Activated naive CD4-positive, alpha-beta T cell (primary cell): ENCODE data around the gene CYB5RL.
"Not testable (repeated sequence)": the region's sequence is repeated elsewhere in the genome, so short reads cannot be mapped to it uniquely, and the experiment has no call there.

Experiments used
- DNase-seq, 4 experiments: peaks; one replicate each; lab custom pipeline; 2025; lab: John Stamatoyannopoulos, UW

CYB5RL gene

DNA sequence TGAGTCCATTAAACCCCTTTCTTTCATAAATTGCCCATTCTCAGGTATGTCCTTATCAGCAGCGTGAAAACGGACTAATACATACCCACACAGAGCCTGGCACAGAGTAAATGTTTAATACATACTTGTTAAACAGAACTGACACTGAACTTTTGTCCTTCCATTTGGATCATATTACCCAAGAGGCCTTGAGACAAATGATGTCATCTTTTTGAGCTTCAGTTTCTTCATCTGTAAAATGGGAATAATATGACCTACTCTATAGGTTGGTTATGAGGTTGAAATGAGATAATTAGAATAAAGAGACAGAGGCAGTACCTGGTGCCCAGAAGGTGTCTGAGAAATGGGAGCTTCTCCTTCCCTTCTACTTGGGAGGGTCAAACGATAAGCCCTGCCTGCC is 13.8 kb downstream of the CYB5RL start:
- no peak for DNase-seq

DNA sequence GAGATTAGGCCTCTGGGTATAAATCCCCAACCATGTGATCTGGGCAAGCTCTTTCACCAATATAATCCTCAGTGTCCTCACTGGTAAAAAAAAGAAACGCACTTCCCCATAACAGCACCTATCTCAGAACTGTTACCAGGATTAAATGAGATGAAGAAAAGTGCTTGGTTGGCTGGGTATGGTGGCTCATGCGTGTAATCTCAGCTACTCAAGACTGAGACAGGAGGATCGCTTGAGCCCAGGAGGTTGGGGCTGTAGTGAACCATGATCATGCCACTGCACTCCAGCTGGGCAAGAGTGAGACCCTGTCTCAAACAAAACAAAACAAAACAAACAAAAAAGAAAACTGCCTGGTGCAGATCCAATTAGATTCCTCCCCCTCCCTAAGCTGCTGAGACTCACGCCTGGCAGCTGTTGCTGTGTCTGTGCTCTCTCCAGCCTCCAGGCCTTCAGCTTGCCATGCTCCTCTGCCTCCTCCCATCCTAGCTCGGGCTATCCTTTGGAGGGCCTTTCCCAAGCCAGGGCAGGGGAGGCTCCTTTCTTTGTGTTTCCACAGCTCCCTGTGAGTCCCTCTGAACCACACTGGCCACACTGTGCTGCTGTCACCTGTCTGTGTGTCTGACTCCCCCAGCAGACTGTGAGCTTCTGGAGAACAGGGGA is 19.0 kb downstream of the CYB5RL start:
- no peak for DNase-seq

DNA sequence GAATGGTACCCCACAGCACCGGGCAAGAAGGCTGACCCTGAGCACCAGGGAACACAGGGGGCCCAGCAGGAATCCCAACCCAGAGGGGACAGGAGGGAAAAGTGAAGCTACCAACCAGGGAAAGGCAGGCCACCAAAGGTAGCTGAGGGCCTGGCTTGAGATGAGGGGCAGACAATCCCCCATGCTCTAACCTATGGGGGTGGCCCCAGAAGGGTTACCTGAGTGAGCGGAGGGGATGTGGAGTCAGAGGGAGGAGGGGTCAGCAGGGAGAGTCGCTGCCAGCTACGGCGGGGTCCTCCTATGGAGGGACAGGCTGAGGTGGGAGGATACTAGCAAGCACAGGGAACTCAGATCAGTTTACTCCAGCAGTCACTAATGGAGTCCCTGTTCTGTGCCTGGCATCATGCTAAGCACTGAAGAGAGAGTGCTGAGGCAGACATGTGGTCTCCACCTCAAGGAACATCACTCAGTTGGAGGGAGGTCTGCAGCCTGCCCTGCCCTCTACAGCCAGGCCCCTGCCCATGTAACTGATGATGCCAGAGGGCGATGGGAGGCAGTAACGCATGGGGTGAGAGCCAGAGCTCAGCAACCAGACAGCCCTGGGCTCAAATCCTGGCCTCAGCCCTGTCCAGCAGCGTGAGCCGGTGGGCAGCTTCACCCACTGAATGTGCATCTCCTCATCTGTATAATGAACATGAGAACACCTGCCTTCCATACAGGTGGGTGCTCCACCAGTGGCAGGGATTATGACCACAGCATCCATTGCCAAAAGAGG is 21.3 kb downstream of the CYB5RL start:
- no peak for DNase-seq

DNA sequence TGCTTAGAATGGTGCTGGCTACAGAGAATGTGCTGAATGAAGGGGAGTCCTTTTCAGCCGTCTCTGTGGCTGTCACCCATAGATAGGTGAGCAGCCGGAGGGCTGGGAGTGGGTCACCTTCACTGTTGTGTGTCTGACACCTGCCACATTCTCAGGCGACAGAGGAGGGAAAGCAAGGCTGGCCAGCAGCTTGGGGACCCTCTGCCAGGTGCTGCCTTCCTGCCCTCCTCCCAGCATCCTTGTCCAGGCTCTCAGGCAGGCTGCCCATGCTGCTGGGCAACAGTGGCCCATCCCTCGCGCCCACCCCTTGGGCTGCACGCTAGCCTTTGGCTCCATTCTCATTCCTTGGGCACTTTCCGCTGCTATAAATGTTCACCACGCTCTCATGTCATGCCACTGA is 22.1 kb downstream of the CYB5RL start:
- no peak for DNase-seq

DNA sequence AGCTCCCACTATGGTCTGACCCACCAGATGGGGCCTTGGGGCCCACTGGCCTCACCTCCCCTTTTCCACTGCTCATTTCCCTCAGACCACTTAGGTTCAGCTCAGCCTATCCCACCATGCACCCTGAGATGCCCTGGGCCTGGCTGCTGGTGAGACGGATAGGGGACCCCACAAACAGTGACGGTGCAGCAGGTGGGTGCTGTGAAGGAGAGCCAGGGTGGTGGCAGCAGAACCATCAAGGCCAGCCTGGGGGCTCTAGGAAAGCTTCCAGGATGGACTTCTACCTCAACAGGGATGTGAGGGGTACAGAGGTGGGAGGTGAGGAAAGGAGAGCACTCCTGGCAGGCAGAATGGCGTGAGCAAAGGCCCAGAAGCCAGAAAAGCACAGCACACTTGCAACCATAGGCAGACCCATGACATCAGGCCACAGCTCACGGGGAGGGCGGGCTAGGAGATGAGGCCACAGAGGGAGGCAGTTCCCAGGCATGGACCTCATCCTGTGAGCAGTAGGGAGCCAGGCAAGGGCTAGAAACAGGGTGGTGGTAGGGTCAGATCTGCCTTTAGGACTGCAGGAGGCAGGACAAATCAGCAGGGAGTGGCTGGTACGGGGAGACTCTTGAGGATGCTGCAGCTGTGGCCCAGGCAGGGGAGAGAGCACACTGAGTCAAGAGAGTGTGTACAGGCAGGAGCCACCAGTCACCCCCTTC is 23.1 kb downstream of the CYB5RL start:
- DNase-seq, result no peak

DNA sequence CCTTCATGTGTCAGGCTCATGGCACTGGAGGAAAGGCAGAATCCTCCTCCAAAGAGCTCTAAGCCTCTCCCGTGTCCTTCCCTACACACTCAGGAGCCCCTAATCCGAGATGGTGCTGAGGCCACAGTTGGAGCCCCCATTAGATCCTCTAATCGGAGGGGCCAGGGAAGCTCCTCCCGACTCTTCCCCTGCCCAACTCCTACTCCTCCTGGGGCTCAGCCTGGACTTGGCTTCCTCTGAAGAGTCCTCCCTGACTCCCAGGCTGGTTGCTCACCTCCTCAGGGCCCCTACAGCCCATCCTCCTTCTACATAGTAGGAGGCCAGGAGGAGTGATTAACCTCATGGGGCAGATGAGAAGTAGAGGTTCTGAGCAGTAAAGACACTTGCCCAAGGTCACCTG is 25.7 kb downstream of the CYB5RL start:
- DNase-seq, result no peak

DNA sequence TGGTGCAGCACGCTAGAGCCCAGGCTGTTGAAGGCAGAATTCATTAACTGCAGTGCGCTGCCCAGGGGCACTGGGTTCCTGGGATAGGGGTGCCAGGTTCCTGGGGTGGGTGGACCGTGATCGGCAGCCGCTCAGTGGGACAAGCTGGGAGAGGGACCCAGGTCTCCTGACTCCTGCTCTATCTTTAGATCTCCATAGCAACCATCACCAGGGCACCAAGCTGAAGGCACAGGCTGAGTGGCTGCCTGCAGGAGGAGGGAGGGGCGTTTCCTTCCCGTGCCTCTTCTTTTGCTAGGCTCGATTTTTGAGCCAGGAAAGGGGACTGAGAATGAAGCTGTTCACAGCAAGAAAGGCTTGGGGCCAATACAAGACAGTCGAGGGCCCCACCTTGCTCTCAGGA is 26.1 kb downstream of the CYB5RL start:
- DNase-seq, result no peak

DNA sequence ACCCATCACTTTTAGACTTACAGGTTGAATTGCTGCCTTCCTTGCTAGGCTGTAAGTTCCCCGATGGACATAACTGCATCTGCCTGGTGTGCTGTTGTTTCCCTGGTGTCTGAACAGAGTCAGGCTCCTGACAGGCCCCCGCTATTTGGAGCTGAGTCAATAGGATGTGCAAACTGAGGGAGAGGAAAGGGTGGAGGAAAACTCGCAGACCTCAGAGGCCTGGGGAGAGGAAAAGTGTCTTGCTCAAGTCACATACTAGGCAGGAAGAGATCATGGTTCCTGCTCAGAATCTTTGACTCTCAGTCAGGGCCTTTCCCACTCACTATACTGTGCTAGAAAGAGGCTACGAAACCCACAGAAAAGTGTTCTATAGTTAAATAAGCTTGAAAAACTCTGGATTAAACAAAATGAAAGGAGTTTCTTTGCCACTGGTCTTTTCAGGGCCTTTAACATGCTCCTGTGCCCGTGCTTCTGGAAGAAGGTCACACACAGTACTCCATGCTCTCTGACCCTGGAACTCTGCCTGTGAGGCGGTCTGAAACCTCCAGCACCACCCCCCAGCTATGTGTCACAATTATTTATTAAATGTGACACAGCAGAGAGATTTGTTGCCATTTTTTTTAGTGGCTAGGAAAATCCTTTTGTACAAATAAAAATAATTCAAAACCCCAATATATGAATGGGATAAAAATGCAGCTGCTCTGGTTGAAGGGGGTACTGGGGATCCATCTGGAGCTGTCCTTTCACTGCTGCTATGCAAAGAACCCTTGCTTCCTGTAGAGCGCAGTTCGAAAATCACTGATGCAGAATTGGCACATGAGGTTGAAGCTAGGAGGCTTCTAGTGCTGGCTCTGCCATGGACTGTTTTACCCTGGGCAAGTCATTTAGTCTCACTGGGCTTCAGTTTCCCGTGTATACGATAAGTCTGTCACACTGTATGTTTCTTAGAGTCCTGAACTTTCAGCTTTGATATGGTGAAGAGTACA is 26.9 kb downstream of the CYB5RL start:
- DNase-seq, result no peak

DNA sequence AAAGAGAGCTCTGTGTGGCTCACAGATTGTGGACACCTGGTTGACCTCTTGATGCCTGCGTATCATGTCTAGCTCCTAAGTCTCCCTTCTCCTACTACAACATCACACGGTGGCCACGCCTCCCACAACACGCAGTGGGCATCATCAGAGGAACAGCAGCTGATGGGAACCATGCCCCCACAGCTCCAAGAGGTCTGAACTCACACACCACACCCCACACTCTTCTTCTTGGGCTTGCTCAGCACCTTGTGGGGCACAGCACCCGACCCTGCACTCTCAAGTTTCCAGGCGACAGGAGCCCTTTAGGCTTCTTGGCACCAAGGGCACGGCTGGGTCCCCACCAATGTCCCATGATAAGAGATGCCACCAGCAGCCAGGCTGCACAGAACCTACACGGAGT is 28.2 kb downstream of the CYB5RL start:
- no peak for DNase-seq

DNA sequence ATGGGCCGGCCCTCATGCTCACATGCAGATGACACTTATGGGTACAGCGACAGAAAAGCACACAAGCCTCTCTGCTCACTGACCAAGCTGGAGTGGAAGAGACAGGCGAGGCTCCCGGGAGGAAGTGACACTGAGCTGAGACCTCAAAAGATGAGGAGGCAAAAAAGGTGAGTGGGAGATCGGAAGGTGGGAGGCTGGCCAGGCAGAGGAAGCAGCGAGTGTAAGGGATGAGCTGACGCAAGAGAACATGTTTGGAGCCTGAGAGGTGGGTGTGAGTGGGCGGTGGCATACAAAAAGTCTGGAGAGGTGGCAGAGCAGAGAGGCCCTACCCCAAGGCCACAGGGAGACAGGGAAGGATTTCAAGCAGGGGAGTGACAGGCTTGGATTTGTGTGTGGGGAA is 28.8 kb downstream of the CYB5RL start:
- no peak for DNase-seq

DNA sequence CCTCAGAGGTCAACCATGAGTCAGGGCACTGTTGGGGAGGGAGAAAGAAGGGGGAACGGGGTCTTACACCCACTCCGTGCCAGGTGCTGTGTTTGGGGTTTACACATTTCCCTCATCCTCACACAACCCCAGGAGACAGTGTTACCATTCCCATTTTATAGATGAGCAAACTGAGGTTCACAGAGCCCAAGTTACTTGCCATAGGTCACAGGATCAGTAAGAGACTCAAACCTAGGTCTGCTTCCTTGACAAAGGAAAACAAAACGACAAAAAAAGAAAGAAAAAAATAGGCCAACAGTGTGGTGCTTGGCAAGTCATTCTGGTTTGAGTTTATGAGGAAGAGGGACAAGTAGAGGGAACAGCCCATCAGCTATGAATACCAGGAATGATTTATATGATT is 30.8 kb downstream of the CYB5RL start:
- no peak for DNase-seq

DNA sequence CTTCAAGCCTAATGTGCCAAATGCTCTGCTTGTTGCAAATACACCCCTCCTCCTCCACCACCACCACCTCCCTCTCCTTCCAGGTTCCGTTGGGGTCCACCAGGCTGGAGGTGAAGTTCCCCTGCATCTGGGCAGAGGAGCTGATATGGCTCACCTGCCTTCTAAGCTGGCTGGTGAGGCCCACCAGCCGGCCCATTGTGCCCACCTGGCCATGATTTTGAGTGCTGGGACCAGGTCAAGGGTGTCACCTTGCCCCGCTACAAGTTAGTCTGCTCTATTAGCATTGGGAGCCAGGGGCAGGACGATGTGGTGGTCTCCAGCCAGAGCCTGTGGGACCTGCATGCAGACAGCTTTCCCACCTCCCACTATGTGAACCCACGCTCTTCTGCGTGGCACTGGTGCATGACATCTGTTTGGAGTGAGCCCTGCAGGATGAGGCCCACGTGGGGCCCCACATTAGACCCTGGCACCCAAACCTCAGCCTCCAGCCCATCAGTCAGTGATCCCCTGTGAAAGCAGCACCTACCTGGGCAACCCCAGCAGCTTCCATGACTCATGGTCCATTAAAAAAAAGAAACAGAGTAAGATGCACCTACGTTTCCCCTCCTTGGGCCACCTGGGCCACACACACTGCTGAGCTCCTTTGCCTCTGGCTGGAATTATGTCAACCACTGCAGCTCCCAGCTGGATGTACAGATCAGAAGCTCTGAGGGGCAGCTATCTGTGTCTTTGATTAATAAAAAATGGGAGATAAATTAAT is 31.4 kb downstream of the CYB5RL start:
- no peak for DNase-seq

DNA sequence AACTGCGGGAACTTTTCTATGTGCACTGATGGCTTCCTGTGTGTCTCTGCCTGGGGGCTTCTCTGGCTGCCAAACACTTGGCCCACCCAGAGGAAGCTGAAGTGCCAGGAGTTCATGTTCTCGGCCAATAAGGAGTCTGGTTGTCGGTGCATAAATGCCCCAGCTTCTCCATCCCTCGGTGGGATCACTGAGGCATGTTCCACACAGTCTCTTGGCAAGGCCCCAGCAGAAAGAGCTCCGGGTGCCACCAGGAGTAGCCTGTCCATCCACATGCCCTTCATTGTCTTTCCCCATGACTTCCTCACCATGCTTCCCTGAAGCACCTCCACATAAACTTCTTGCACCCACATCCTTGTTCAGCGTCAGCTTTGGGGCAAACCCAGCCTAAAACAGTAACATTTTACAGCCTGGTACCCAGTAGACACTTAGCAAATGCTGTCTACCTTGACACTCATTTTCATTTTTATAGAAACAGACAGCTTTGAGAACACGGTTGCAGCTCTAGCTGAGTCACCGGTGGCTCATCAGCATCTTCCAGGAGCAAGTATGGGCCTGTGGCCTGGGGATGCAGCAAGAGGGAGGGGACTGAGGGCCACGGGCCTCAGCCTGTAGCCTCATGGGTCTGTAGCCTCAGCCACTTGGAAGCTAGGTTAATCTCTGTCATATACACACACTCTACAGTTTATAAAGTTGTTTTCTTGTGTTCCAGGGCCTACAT is 32.2 kb downstream of the CYB5RL start:
- DNase-seq, result no peak

DNA sequence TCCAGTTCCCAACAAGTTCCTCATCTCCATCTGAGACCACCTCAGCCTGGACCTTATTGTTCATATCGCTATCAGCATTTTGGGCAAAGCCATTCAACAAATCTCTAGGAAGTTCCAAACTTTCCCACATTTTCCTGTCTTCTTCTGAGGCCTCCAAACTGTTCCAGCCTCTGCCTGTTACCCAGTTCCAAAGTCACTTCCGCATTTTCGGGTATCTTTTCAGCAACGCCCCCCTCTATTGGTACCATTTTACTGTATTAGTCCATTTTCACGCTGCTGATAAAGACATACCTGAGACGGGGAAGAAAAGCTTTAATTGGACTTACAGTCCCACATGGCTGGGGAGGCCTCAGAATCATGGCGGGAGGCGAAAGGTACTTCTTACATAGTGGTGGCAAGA is 33.5 kb downstream of the CYB5RL start:
- DNase-seq, result not testable (repeated sequence)

DNA sequence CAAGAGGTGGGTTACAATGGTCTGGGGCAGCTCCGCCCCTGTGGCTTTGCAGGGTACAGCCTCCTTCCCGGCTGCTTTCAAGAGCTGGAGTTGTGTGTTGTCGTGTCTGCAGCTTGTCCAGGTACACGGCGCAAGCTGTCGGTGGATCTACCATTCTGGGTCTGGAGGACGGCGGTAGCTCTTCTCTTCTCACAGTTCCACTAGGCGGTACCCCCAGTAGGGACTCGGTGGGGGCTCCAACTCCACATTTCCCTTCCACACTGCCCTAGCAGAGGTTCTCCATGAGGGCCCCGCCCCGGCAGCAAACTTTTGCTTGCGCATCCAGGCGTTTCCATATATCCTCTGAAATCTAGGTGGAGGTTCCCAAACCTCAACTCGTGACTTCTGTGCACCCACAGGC is 34.7 kb downstream of the CYB5RL start:
- DNase-seq, result no peak

DNA sequence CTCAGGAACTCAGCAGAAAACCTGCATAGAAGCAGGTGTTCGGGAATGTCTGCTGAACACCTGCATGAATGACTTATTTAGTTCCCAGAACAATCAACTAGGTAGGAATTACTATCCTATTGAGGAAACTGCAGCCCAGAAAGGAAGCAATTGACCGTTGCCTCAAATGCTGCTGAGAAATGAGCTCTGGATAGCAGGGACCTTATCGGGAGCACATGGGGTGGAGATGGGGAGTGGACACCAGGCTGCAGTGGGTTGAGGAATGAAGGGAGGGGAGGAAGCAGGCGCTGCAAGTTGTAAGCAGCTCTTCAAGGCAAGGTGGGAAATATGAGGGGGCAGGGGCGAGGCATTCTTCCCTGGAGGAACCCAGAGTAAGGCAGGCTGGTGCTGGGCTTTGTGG is 36.3 kb downstream of the CYB5RL start:
- no peak for DNase-seq

DNA sequence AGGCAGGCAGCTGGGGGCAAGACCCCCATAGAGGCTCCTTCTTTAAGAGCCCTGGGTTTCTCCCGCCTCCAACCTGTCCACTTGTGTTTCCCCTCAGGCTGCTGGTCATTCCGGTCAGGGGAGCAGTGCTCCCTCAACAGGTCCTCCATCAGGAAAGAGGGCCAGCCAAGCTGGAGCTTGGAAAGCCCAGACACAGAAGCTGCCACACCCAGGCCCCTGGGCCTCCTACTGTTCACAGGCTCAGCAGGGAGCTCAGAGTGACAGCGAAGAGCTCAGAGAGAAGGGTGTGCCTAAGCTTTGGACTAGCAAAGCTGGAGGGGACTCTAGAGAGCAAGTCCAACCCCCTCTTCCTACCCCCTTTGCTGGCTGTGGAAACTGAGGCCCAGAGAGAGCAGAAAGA is 36.8 kb downstream of the CYB5RL start:
- no peak for DNase-seq

DNA sequence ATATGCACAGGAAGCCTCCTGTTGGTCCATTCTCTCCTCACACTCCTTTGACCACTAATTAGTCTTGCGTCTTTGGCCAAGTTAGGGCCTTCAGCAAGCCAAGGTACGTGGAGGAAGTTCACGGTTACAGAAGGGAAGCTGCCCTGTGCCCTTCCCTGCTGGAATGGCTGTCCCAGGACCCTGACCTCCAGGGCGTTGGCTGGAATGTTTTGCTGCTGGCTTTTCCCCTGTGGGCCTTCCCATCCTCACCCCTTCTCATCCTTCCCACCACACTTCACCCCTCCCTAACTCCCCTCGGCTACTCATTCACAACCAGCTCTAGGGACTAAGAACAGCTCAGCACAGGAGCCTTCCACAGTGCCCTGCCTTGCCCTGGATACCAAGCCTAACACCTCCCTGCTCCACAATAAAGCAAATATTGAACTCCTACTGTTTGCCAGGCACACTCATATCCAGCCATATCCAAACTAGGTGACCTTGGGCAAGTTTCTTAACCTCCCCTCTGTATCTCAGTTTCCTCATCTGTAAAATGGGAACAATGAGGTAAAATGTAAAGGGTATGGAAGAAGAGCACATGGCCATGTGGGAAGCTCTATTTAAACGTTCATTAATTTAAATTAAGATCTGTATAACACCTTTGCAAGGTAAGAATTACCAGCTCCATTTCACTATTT is 38.2 kb downstream of the CYB5RL start:
- DNase-seq, result no peak

DNA sequence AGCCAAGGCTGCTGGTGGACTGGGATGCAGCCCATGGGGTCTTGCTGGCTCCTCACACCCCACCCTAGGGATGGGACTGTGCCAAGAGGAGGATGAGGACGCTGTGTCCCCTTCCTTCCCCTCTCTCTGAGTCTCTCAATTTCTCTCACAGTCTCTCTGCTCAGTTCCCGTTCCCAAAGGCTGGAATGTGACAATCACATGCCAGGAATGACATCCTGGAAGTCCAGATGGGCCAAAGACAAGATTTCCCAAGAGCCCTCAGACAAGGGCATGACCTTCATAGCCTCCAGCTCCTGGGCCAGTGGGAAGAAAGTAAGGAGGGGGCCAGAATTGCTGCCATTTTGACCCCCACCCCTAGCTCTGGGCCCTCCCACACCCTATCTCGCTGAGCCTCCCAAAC is 39.5 kb downstream of the CYB5RL start:
- no peak for DNase-seq

DNA sequence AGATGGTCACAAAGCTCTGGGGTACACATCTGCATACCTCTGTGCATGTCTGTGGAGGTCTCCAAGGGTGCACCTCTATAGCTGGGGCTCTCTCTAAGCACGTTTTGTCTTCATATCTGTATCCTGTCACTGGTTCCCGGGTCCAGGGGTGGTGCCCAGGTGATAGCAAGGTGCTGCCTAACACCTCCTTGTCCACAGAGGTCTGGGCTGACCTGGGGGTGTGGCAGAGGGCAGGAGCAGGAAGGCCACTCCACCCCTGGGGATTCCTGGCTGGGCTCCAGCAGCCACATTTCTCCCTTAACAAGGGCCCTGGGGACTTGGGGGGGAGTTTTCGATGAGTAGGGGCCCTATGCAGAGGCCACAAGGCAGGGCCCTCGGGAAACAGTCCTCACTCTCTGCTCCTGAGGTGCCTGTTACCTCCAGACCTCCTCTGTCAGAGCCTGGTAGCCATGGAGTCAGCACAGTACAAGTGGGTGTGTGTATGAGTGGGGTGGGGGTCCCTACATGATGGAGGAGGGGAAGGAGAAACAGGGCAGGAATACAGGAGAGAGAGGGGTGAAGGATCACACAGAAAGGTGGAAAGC is 40.0 kb downstream of the CYB5RL start:
- DNase-seq, result no peak
